Astrocyte of the cerebellum (primary cell): ENCODE measurements around the gene RASSF9.
A peak's percentile ranks its signal among the peaks of the same experiment; 100 is the strongest.

ENCODE experiments used
- DNase-seq: peaks from one replicate; pipeline ENCODE4 v3.0.0-alpha.2; 2011; ENCODE audit warnings: low read depth
- H3K4me3 ChIP-seq: 2 replicates; pipeline ENCODE4 v1.5.1; 2011; ENCODE audit warnings: mild to moderate bottlenecking, low read depth, low read length, moderate library complexity
- CTCF ChIP-seq: IDR thresholded peaks from 2 replicates; pipeline ENCODE4 v1.5.1; 2012; ENCODE audit warnings: low read length, low read depth, moderate library complexity, mild to moderate bottlenecking; ENCODE audit errors: missing control alignments
- in situ Hi-C: cut with HindIII; loops from 2 replicates; pipeline ENCODE4 v1.10.0; 2017; ENCODE audit warnings: low sequenced_read_pairs

RASSF9 gene

GRCh38 chr12:85865890-85866289, 29.7 kb upstream of the RASSF9 start:
- in situ Hi-C loops, result loop anchor here (25.0 kb wide), 2 partner anchors 304 to 379 kb away; no protein-coding TSS in a partner anchor
- no peak overlapping the region for H3K4me3 ChIP-seq
- TF ChIP-seq CTCF, result no peak
- no peak for DNase-seq

- TF ChIP-seq CTCF, result no peak
- H3K4me3 ChIP-seq, result no peak overlapping the region
- no peak for DNase-seq
- in situ Hi-C loops, result loop anchor here (25.0 kb wide), 2 partner anchors 295 to 370 kb away; no protein-coding TSS in a partner anchor
These were observed 20.8 kb upstream of the RASSF9 start for GRCh38 chr12:85856966-85857365.

GRCh38 chr12:85855305-85855704, 19.1 kb upstream of the RASSF9 start:
- TF ChIP-seq CTCF, result no peak
- H3K4me3 ChIP-seq, result no peak overlapping the region
- DNase-seq, result no peak
- in situ Hi-C loops, result loop anchor here (25.0 kb wide), 2 partner anchors 293 to 368 kb away; no protein-coding TSS in a partner anchor

GRCh38 chr12:85849344-85849743, 13.1 kb upstream of the RASSF9 start:
- no peak for DNase-seq
- in situ Hi-C loops, result no loop called here
- TF ChIP-seq CTCF, result no peak
- H3K4me3 ChIP-seq, result no peak overlapping the region

GRCh38 chr12:85843606-85844310, 7.5 kb upstream of the RASSF9 start:
- H3K4me3 ChIP-seq, result no peak overlapping the region
- TF ChIP-seq CTCF, result no peak
- in situ Hi-C loops, result no loop called here
- DNase-seq, result no peak

GRCh38 chr12:85835426-85836196, 598 bp downstream of the RASSF9 start:
- peak overlapping the region; percentile 58 for H3K4me3 ChIP-seq
- no peak for TF ChIP-seq CTCF
- in situ Hi-C loops, result no loop called here
- peak; percentile 27 for DNase-seq
